ENCODE results near the gene SMYD3. TPM values are rescaled to one million over a fixed set of nuclear protein-coding genes. Genes with fewer than 3 reads are reported as not detected.

SMYD3 gene
- polyA plus RNA-seq, 3 donors, result 29.0 to 36.5 (median 32.0) TPM

- no peak for DNase-seq (ENCODE audit: low read depth in 3 of 3, low spot score in 2 of 3)
Observed at GRCh38 chr1:246317332-246318035, 189.6 kb downstream of the SMYD3 start.

GRCh38 chr1:246311461-246311860, 195.6 kb downstream of the SMYD3 start:
- no peak for DNase-seq (ENCODE audit: low read depth in 3 of 3, low spot score in 2 of 3)

- no peak for DNase-seq (ENCODE audit: low read depth in 3 of 3, low spot score in 2 of 3)
Observed at GRCh38 chr1:246309247-246309884, 197.7 kb downstream of the SMYD3 start.

- DNase-seq (ENCODE audit: low read depth in 3 of 3, low spot score in 2 of 3), result no peak
Observed at GRCh38 chr1:246308533-246309075, 198.5 kb downstream of the SMYD3 start.

DNA sequence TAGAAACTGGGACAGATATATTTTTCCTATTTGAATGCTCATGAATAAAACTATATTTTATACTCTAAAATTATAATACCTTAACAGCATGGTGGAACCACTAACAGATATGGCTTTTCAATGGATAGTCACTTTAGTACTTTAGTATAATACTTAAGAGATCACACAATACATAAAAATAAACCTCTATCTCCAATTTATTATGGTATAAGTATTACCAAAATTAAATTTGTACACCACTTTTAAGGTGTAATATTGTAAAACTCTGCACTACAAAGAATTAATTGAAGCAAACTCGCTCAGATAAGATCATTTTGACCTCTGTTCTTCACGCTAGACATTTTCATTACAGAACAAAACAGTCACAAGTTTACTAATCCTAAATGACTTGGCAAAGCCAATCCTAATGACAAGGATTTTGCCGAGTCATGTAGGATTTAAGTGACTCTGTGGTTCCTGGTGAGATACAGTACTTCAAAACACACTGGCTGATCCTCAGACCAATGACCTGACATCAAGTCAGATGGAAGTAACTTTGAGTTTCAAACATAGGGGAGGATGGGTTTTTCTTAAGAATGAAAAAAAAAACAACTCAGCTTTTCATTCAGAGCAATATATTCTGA, 200.6 kb downstream of the SMYD3 start:
- DNase-seq (ENCODE audit: low read depth in 3 of 3, low spot score in 2 of 3), result no peak

DNA sequence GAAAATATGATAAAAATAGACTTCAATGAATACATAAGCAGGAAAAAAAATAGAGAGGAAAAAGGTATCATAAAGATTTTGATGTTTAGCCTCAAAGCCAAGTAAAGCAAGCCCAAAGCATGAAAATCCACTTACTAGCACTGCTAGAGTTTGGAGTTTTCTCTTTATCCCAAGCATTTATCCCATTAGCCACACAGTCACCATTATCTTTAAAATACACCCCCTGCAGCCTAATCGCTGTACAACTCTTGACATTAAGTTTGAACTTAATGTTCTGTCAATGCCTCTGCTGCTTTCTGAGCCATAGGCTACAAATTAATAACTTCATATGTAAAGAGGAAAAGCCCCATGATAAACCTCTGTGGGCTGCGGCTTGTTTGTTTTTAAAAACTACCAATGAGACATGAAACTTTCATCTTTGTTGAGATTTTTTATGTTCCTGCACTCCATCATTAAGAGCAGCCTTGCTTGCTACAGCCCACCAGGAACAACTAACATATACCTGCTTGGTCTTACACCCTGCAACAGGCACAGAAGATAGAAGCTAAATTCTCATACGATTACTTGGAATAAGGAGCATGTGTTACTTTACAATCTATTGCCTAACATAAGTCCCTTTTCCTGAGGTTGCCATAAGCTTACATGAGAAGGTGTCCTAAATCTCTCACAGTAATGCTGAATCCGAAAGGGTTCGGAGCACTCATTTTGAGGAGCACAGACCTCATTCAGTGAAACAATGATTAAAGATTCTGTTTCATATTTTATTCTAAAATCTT, 202.4 kb downstream of the SMYD3 start:
- DNase-seq (ENCODE audit: low read depth in 3 of 3, low spot score in 2 of 3), result no peak

DNA sequence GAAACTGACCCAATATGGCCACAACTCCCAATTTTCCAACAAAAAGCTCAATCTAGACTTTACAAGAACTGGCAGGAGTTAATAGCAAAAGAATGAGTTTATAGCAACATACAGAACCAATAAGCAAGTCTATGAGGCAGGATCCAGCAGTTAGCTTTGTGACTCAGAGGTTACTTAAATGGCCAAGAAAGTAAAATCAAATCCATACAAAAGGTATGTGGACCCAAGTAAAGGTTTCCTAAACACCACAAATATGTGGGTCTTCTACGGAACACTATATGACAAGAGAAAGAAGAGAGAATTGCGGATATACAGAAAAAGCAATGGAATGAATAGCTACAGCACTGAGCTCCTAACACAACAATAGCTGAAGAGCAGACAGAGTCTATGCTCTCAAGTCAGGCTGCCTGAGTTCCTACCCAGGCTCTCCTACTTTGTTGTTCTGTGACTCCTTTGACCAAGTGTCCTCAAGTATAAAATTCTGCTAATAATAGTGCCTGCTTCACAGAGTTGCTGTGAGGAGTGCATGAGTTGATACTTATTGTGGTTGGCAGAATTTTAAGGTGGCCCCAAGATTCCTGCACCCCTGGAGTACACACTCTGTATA, 204.3 kb downstream of the SMYD3 start:
- DNase-seq (ENCODE audit: low read depth in 3 of 3, low spot score in 2 of 3), result no peak

DNA sequence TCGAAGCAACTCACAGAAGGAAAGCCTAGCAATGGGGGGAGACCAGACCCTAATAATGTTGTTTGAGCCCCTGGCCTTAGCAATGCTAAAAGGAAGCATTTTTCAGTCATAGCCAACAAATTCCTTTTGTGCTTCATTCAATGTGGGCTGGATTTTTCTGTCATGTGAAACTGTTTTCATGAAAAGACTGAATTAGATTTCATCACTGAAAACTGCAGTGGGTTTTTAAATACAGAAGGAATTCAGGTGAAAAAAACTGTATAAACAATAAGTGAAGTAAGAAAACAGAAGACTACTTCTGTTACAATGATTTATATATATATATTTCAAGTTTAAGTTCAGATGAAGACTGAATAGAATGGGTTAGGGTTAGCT, 204.8 kb downstream of the SMYD3 start:
- DNase-seq (ENCODE audit: low read depth in 3 of 3, low spot score in 2 of 3), result no peak

DNA sequence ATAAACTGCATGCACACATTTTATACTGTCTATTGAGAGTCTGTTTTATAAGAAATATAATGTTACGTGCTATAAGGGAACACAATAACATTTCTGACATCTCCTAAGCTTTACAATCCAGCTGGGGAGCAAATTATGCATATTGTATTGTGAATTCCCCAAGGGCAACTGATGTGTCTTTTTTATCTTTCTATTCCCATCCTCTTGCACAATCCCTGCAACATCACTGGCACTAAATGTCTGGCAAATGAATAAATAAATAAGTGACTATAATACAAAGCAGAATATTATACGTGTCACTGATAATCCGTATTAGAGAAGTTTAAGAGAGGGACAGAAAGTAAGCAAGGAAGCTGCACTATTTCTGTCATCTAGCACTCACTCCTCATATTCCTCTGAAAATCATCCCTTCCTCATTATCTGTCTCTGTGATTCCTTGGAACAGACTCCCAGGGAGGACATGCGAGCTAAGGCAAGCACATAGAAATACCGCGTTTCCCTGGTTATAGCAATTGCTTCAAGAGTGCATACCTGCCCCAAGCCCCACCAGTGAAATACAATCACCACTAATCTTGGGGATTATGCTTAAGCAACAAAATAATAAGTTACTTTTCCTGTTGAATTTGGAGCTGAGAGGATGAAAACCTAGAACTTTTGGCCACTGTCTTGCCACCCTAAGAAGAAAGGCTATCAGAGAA, 205.4 kb downstream of the SMYD3 start:
- DNase-seq (ENCODE audit: low read depth in 3 of 3, low spot score in 2 of 3), result no peak

- no peak for DNase-seq (ENCODE audit: low read depth in 3 of 3, low spot score in 2 of 3)
Observed at GRCh38 chr1:246300626-246301549, 206.2 kb downstream of the SMYD3 start.

DNA sequence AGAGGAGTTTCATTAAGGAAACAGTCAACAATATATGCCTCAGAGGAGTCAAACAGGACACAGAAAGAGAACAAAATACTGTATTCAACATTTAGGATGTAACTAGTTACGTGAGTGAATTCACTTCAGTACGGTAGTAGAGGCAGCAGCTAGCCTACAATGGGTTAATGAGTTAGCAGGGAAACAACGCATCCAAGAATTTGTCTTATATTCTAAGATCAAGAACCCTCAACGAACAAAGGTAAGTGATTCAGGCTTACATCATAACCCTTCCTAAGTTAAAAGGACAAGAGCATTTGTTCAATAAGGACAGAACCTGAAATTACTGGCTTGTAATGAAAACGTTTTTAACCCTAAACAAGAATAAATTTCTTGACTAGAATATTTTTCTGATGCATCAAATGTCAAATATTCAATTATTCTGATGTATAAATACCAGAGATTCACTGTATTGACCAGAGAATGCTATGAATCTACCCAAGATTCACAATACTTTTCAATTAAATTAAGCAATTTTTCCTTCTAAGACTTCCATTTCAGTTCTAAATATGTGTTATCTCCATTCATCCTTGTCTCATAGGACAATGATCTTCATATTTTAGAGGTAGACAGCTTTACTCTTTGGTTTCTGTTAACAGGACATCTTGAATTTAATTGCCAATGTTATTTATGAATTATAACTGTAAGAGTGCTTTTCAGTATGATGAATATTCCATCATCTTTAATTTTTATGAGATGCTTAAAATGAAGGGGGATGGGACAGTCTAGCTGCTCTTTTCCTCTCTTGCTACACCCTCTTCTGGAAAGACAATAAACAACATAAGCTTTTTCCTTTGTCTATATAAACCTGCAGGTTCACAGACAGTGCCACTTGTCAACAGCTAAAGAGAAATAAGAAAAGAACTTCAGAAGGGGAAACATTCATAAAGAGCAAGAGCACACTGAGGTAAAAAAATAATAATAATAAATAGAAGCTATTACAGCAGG, 209.5 kb downstream of the SMYD3 start:
- no peak for DNase-seq (ENCODE audit: low read depth in 3 of 3, low spot score in 2 of 3)

- DNase-seq (ENCODE audit: low read depth in 3 of 3, low spot score in 2 of 3), result no peak
Observed at GRCh38 chr1:246295968-246296367, 211.1 kb downstream of the SMYD3 start.

DNA sequence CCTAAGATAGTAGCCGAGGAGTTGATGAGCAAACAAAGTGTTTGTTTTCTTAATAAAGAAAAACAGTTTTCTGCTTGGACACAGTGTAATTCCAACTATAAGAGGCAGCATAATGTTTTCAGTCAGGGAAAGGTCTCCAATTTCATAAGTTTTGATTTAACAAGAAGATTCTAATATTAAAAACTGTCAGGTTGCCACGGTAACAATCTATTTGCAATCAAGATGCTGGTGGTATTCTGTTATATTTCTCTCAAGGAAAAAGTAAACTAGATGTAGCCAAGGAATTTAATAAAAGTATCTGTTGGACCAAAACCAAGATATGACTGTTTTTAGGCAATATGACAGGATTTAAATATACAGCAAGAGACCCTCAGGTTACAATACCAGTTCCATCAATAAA, 211.7 kb downstream of the SMYD3 start:
- no peak for DNase-seq (ENCODE audit: low read depth in 3 of 3, low spot score in 2 of 3)

GRCh38 chr1:246294263-246294662, 212.8 kb downstream of the SMYD3 start:
- DNase-seq (ENCODE audit: low read depth in 3 of 3, low spot score in 2 of 3), result no peak

DNA sequence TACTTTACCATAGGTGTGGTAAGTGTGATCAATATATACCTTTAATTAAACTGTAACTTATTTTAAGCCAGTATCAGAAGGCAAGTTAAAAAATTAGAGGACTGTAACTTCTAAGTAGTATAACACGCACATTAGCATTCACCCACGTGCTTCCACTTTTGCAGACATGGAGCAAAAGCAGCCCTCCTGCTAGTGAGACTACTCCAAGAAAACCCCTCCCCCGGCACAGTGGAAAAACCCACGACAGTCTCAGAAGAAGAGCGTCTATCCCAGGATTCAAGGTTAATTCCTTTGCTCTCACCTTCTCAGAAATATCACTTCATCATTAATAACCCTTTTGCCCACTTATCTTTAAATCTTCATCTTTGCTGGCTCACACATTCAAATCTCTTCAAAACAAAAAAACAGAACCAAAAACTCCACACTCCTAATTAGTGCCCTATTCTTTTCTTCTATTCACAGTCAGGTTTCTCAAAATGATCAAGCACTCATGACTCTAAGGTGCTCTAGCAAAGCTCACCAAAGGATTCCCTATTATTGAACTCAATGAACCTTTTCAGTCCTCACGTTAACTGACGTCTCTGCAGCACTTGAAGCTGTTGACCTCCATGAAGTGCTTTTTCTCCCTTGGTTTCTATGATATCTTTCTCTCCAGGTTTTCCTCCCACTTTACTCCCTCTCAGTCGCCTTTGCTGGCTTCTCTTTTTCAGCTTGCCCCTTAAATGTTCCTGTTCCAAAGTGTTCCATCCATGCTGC, 213.5 kb downstream of the SMYD3 start:
- DNase-seq (ENCODE audit: low read depth in 3 of 3, low spot score in 2 of 3), result no peak

GRCh38 chr1:246292571-246292970, 214.5 kb downstream of the SMYD3 start:
- no peak for DNase-seq (ENCODE audit: low read depth in 3 of 3, low spot score in 2 of 3)

DNA sequence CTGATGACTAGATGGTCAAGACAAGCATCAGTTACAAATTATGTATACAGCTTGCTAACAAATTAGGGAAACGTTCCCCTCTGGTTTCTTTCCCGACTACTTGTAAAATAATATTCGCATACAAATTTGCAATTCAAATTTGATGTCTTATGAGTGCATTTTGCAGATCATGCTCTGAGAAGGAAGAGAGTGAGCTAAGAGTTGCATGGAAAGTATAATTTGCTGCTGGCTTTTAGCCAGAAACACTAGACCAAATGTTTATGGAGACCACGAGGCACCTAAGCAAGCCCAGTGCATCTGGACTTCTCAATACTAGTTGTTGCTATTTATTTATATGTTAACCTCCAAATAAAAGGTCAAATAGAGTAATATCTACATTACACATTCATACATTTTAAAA, 216.0 kb downstream of the SMYD3 start:
- DNase-seq (ENCODE audit: low read depth in 3 of 3, low spot score in 2 of 3), result no peak

Measured in right renal cortex interstitium (tissue), 3 donors.